Fibroblast of pulmonary artery (primary cell): ENCODE results near the gene NEDD4L.
A peak's percentile ranks its signal among the peaks of the same experiment; 100 is the strongest.

Experiments
- DNase-seq: peaks from one replicate; pipeline ENCODE4 v3.0.0-alpha.2; 2010; ENCODE audit warnings: low read depth
- H3K4me3 ChIP-seq: replicated peaks from 2 replicates; pipeline ENCODE4 v1.5.1; 2011; ENCODE audit warnings: low read depth, mild to moderate bottlenecking, control low read depth, low read length, moderate library complexity
- CTCF ChIP-seq: IDR thresholded peaks from 2 replicates; pipeline ENCODE4 v1.5.1; 2011; ENCODE audit warnings: mild to moderate bottlenecking, control low read depth, low read length, inconsistent platforms; ENCODE audit errors: missing control alignments

Gene NEDD4L

DNA sequence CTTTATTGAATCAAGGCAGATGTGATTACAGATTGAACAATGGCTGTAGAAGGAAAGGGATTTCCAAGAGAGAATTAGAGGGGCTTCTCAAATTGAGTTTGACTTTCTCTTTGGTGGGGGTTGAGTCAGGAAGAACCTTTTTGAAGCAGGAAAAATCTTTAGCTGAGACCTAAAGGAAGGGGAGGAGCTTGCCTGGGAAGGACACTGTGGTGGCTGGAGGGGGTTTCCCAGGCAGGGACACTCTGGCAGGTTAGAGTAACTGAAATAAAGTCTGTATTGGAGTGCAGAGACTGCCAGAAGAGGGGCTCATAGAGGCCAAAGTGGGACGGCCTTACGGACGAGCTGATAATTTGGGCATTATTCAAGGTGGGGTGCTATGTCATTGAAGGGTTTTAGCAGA is 69.3 kb downstream of the NEDD4L start:
- TF ChIP-seq CTCF, result no peak
- no peak overlapping the region for H3K4me3 ChIP-seq
- DNase-seq, result no peak

GRCh38 chr18:58114766-58115165 is 70.7 kb downstream of the NEDD4L start:
- no peak for DNase-seq
- H3K4me3 ChIP-seq, result no peak overlapping the region
- TF ChIP-seq CTCF, result no peak

- H3K4me3 ChIP-seq, result no peak overlapping the region
- TF ChIP-seq CTCF, result no peak
- DNase-seq, result no peak
Measured at GRCh38 chr18:58116818-58117217, 72.8 kb downstream of the NEDD4L start.

DNA sequence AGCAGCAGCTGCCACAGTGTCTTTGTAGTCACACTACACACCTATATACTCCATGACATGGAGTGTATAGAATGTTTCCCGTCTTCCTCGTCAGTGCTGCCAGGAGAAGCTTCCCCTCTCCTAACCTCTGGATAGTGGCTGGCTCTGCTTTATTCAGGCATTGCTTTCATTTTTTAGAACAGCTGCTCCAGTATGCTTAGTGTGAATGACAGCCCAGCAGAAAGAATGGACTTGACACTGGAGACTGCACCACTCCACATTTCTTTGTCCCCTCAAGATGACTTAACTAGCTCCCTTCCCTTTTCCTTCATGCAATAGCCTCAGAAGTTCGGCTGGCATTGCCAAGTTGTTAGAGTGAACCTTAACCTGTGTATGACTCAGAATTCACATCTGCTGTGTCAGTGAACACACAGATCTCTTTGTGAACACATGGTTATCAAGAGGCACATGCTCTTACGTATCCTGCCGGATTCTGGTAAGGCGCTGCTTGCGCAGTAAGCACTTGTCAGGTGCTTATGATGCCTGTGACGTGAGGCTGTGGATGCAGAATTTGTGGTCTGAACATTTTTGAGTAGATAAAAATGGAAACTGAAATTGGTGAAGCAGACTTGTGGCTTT is 73.9 kb downstream of the NEDD4L start:
- no peak overlapping the region for H3K4me3 ChIP-seq
- peak; percentile 90 for DNase-seq
- no peak for TF ChIP-seq CTCF

- H3K4me3 ChIP-seq, result no peak overlapping the region
- DNase-seq, result no peak
- TF ChIP-seq CTCF, result no peak
Measured at GRCh38 chr18:58118536-58118935, 74.5 kb downstream of the NEDD4L start.

- H3K4me3 ChIP-seq, result no peak overlapping the region
- no peak for TF ChIP-seq CTCF
Measured at GRCh38 chr18:58119819-58120218, 75.8 kb downstream of the NEDD4L start.

DNA sequence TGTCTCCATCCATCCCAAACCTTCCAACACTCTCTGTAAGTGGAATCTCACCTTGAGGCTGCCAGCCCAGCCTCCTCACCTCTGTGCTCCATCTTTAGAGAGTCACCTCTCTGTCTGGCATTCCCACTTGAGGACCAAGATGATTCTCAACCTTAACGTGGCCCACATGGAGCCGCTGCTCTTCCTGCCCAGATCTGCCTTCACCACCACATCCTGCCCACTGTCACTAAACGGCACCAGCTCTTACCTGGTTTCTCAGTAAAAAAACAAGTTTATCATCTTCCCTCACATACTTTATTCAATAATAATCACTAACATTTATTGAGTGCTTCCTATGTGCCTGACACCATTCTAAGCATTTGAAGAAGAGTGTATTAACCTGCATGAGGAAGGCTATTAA is 80.4 kb downstream of the NEDD4L start:
- no peak overlapping the region for H3K4me3 ChIP-seq

More at GRCh38 chr18:58119819-58120218, 75.8 kb downstream of the NEDD4L start:
- no peak for DNase-seq

More for the DNA sequence above, 80.4 kb downstream of the NEDD4L start:
- no peak for DNase-seq
- no peak for TF ChIP-seq CTCF
